Putamen (tissue), 1 donor: ENCODE data around the gene TCF7.

Experiments
- DNase-seq: peaks from one replicate; pipeline ENCODE4 v3.0.0-alpha.2; 2016; ENCODE audit warnings: low spot score

The TCF7 gene

GRCh38 chr5:134177369-134178095 is 63.1 kb downstream of the TCF7 start:
- no peak for DNase-seq

GRCh38 chr5:134178096-134178419 is 63.6 kb downstream of the TCF7 start:
- DNase-seq = no peak

GRCh38 chr5:134183481-134183880 is 69.0 kb downstream of the TCF7 start:
- no peak for DNase-seq

- DNase-seq = no peak
Measured at GRCh38 chr5:134184155-134185135, 70.0 kb downstream of the TCF7 start.

GRCh38 chr5:134188092-134188491 is 73.6 kb downstream of the TCF7 start:
- DNase-seq = no peak

DNA sequence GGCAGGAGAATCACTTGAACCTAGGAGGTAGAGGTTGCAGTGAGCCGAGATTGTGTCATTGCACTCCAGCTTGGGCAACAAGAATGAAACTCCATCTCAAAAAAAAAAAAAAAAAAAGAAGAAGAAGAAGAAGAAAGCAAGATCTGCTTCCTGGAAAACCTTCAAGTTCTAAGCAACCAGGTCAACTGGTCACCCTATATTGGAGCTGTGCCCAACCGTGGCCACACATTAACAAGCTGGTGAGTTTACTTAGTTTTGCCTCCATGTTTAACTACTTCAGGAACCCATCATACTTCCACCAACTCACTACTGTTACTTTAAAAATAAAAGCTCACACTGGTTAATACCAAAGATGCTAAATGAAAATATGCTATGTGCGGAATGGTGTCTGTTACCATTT is 74.5 kb downstream of the TCF7 start:
- no peak for DNase-seq

- no peak for DNase-seq
Measured at GRCh38 chr5:134195666-134196065, 81.2 kb downstream of the TCF7 start.
